ENCODE results near the gene APOL6. TPM values are rescaled to one million over a fixed set of nuclear protein-coding genes. Genes with fewer than 3 reads are reported as not detected.
A peak's percentile ranks its signal among the peaks of the same experiment; 100 is the strongest.

APOL6 gene
- total RNA-seq, 2 experiments from 2014 or later, result 34.3 to 35.5 TPM

- peak; percentile 78 for DNase-seq
- Mint-ChIP-seq H3K36me3 (ENCODE audit: low read depth) (no peaks in the 10 kb centered on the region), H3K4me3 (no peak overlapping the region), H3K4me1 (peaks cover 36% of the 10 kb centered on the region), H3K9me3 (ENCODE audit: low read depth) (no peaks in the 10 kb centered on the region), H3K27ac (peak overlapping the region; percentile 69), H3K27me3 (peaks cover 2% of the 10 kb centered on the region)
- ATAC-seq, result peak; percentile 45
- intact Hi-C loops (cut with DNase I, micrococcal nuclease), result loop anchor here in 1 of 2 experiments (5.0 kb wide), 2 partner anchors 63 to 438 kb away; no protein-coding TSS in a partner anchor
- CTCF ChIA-PET, result interaction anchor here (0.7 to 1.0 kb wide), 3 partner anchors 273 to 1695 kb away, joined by 3 read pairs; no protein-coding TSS in a partner anchor
- POLR2A ChIA-PET, result no interaction called here
These were observed 18.6 kb upstream of the APOL6 start for GRCh38 chr22:35629406-35630216.

GRCh38 chr22:35630387-35630793, 17.9 kb upstream of the APOL6 start:
- Mint-ChIP-seq H3K27me3 (peaks cover 2% of the 10 kb centered on the region), H3K9me3 (ENCODE audit: low read depth) (no peaks in the 10 kb centered on the region), H3K27ac (no peak overlapping the region), H3K36me3 (ENCODE audit: low read depth) (no peaks in the 10 kb centered on the region), H3K4me1 (peaks cover 42% of the 10 kb centered on the region), H3K4me3 (no peak overlapping the region)
- ChIA-PET CTCF (interaction anchor here (0.7 to 1.0 kb wide), 4 partner anchors 18 to 1695 kb away, joined by 3 read pairs; partner anchors contain the start of gene APOL6), POLR2A (no interaction called here)
- intact Hi-C loops (cut with DNase I, micrococcal nuclease), result no loop called here
- ATAC-seq (no peak), DNase-seq (no peak)

- intact Hi-C loops (cut with DNase I, micrococcal nuclease), result loop anchor here in 1 of 2 experiments (1.0 kb wide), 1 partner anchor 290 kb away; no protein-coding TSS in a partner anchor
- DNase-seq (no peak), ATAC-seq (no peak)
- Mint-ChIP-seq H3K27ac (no peak overlapping the region), H3K36me3 (ENCODE audit: low read depth) (no peaks in the 10 kb centered on the region), H3K4me3 (no peak overlapping the region), H3K9me3 (ENCODE audit: low read depth) (no peaks in the 10 kb centered on the region), H3K27me3 (peaks cover 2% of the 10 kb centered on the region), H3K4me1 (peaks cover 42% of the 10 kb centered on the region)
- ChIA-PET CTCF (interaction anchor here (0.7 to 1.0 kb wide), 4 partner anchors 17 to 1696 kb away, joined by 3 read pairs; partner anchors contain the start of gene APOL6), POLR2A (interaction anchor here (1.7 kb wide), 1 partner anchor 17 kb away, joined by 4 read pairs; the partner anchor contains the start of gene APOL6)
These were observed 17.4 kb upstream of the APOL6 start for GRCh38 chr22:35630891-35631290.

DNA sequence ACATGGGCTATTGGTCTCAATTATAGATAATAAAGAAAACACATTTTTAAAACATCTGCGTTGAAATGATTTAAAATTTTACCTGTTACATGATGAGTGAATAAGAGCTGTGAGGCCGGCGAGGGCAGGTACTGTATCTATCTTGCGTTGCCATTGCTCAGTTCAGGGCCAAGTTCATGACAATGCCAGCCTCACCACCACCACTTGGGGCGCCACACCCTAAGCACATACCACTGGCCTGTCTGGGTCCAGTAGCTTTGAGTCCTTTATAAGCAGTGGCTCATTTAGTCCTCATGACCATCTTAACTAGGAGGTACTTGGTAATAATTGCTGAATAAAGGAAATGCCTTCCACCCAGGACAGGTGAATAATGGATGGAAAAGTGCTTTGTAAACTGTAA, 16.6 kb upstream of the APOL6 start:
- no peak for ATAC-seq

DNA sequence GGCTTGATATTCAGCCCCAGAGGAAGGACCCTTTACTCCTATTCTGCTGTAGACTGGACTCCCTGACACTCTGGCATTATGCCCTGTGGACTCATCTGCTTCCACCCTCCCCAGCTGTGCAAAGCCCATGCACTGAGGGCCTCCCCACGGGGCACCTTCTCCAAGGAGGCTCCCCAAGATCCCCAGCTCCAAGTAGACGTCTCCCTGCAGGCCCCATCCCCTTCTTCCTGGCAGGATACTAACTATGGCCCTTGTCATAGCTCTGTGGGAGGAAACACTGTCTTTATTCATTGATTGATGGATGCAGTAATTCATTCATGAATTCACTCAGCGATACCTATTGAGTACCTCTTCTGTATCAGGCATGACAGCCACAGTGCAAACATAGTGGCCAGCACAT, 15.3 kb upstream of the APOL6 start:
- DNase-seq (no peak), ATAC-seq (no peak)
- Mint-ChIP-seq H3K9me3 (ENCODE audit: low read depth) (no peaks in the 10 kb centered on the region), H3K4me1 (peaks cover 32% of the 10 kb centered on the region), H3K27ac (no peak overlapping the region), H3K27me3 (peaks cover 2% of the 10 kb centered on the region), H3K4me3 (no peak overlapping the region), H3K36me3 (ENCODE audit: low read depth) (no peaks in the 10 kb centered on the region)
- CTCF ChIA-PET, result interaction anchor here (0.6 kb wide), 1 partner anchor 16 kb away, joined by 3 read pairs; no protein-coding TSS in a partner anchor
- POLR2A ChIA-PET, result no interaction called here
- intact Hi-C loops (cut with DNase I, micrococcal nuclease), result no loop called here

More for the DNA sequence above, 16.6 kb upstream of the APOL6 start:
- no peaks in the 10 kb centered on the region for H3K9me3 Mint-ChIP-seq (ENCODE audit: low read depth)
- H3K4me3 Mint-ChIP-seq, result no peak overlapping the region
- ChIA-PET CTCF (interaction anchor here (0.9 kb wide), 1 partner anchor 95 kb away, joined by 3 read pairs; no protein-coding TSS in a partner anchor), POLR2A (interaction anchor here (1.7 kb wide), 1 partner anchor 16 kb away, joined by 4 read pairs; the partner anchor contains the start of gene APOL6)
- intact Hi-C loops (cut with DNase I, micrococcal nuclease), result loop anchor here in 1 of 2 experiments (1.0 kb wide), 1 partner anchor 290 kb away; no protein-coding TSS in a partner anchor
- H3K27ac Mint-ChIP-seq, result no peak overlapping the region
- peaks cover 2% of the 10 kb centered on the region for H3K27me3 Mint-ChIP-seq
- peaks cover 42% of the 10 kb centered on the region for H3K4me1 Mint-ChIP-seq
- H3K36me3 Mint-ChIP-seq (ENCODE audit: low read depth), result no peaks in the 10 kb centered on the region
- DNase-seq, result peak; percentile 66

DNA sequence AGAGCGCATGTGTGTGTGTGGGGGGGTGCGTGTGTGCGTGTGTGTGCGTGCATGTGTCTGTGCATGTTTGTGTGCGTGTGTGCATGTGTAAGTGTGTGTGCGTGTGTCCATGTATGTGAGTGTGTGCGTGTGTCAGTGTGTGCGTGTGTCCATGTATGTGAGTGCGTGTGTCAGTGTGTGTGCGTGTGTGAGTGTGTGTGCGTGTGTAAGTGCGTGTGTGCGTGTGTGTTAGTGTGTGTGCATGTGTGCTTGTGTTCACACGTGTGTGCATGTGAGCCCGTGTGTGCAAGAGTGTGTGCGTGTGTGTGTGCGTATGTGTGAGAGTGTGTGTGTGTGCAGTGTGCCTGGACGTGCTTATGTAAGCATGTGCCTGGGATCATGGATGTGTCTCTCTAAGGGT, 14.7 kb upstream of the APOL6 start:
- no peak for ATAC-seq
- DNase-seq, result no peak
- ChIA-PET CTCF (interaction anchor here (1.1 kb wide), 1 partner anchor 432 kb away, joined by 3 read pairs; no protein-coding TSS in a partner anchor), POLR2A (no interaction called here)
- Mint-ChIP-seq H3K27ac (no peak overlapping the region), H3K36me3 (ENCODE audit: low read depth) (no peaks in the 10 kb centered on the region), H3K27me3 (peaks cover 2% of the 10 kb centered on the region), H3K4me3 (no peak overlapping the region), H3K9me3 (ENCODE audit: low read depth) (no peaks in the 10 kb centered on the region), H3K4me1 (peaks cover 31% of the 10 kb centered on the region)
- intact Hi-C loops (cut with DNase I, micrococcal nuclease), result no loop called here

DNA sequence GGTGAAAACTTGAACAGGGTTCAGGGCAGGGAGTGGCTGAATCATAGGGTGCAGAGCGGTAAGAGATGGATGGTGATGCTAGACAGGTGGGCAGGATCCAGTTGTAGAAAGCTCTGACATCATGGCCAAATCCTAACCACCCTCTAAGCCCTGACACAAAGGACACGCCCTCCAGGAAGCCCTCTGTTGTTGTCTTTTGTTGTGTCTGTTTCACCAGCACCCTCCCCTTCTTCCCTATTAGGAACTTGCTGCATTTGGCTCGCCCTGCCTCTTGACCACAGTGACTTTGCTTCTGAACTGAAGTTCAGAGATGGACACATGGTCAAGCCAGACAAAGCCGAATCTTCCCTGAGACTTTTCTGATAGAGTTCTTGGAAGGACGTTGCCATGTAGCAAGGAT, 14.2 kb upstream of the APOL6 start:
- peak; percentile 31 for ATAC-seq
- no peaks in the 10 kb centered on the region for H3K9me3 Mint-ChIP-seq (ENCODE audit: low read depth)
- no peak overlapping the region for H3K4me3 Mint-ChIP-seq
- CTCF ChIA-PET, result interaction anchor here (0.6 to 1.6 kb wide), 5 partner anchors 9 to 432 kb away, joined by 3 to 4 read pairs (median 3); no protein-coding TSS in a partner anchor
- no peak for DNase-seq
- no peak overlapping the region for H3K27ac Mint-ChIP-seq
- peaks cover 2% of the 10 kb centered on the region for H3K27me3 Mint-ChIP-seq
- H3K4me1 Mint-ChIP-seq, result peaks cover 31% of the 10 kb centered on the region
- POLR2A ChIA-PET, result no interaction called here
- no peaks in the 10 kb centered on the region for H3K36me3 Mint-ChIP-seq (ENCODE audit: low read depth)
- intact Hi-C loops (cut with DNase I, micrococcal nuclease), result no loop called here

- DNase-seq (no peak), ATAC-seq (peak; percentile 40)
- no peak overlapping the region for H3K27ac Mint-ChIP-seq
- H3K4me3 Mint-ChIP-seq, result no peak overlapping the region
- ChIA-PET CTCF (interaction anchor here (0.6 to 1.6 kb wide), 5 partner anchors 8 to 312 kb away, joined by 3 to 4 read pairs (median 4); no protein-coding TSS in a partner anchor), POLR2A (no interaction called here)
- H3K27me3 Mint-ChIP-seq, result peaks cover 2% of the 10 kb centered on the region
- no peaks in the 10 kb centered on the region for H3K9me3 Mint-ChIP-seq (ENCODE audit: low read depth)
- intact Hi-C loops (cut with DNase I, micrococcal nuclease), result no loop called here
- peaks cover 23% of the 10 kb centered on the region for H3K4me1 Mint-ChIP-seq
- H3K36me3 Mint-ChIP-seq (ENCODE audit: low read depth), result no peaks in the 10 kb centered on the region
These were observed 13.2 kb upstream of the APOL6 start for GRCh38 chr22:35634943-35635540.

DNA sequence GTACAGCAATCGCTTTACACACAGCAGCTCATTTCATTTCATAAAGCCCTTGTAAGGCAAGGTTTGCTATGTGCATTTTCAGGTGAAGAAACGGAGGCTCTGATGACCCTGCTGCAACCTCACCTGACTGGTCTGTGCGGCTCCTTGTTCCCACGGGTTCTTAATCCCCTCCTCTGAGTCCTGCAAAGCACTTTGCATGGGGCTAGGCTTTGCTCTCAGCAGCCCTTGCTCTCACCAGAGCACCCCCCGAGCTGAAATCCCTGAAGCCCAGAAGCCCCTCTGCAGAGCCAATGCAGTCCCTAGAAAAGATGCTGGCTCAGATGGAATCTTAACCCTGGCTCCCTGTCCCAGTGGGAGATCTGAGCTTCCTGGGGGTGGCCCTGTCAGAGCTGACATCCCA, 11.0 kb upstream of the APOL6 start:
- Mint-ChIP-seq H3K9me3 (ENCODE audit: low read depth) (no peaks in the 10 kb centered on the region), H3K27me3 (peaks cover 2% of the 10 kb centered on the region), H3K27ac (no peak overlapping the region), H3K4me3 (no peak overlapping the region), H3K4me1 (peaks cover 21% of the 10 kb centered on the region), H3K36me3 (ENCODE audit: low read depth) (no peaks in the 10 kb centered on the region)
- CTCF ChIA-PET, result interaction anchor here (0.5 kb wide), 1 partner anchor 10 kb away, joined by 4 read pairs; no protein-coding TSS in a partner anchor
- ATAC-seq (no peak), DNase-seq (no peak)
- POLR2A ChIA-PET, result no interaction called here
- intact Hi-C loops (cut with DNase I, micrococcal nuclease), result no loop called here

- Mint-ChIP-seq H3K36me3 (ENCODE audit: low read depth) (no peaks in the 10 kb centered on the region), H3K27me3 (peaks cover 2% of the 10 kb centered on the region), H3K9me3 (ENCODE audit: low read depth) (no peaks in the 10 kb centered on the region), H3K4me1 (peaks cover 19% of the 10 kb centered on the region), H3K4me3 (no peak overlapping the region), H3K27ac (no peak overlapping the region)
- ChIA-PET CTCF (interaction anchor here (0.5 kb wide), 1 partner anchor 10 kb away, joined by 4 read pairs; no protein-coding TSS in a partner anchor), POLR2A (no interaction called here)
- no peak for ATAC-seq
- no peak for DNase-seq
- intact Hi-C loops (cut with DNase I, micrococcal nuclease), result no loop called here
These were observed 10.2 kb upstream of the APOL6 start for GRCh38 chr22:35638001-35638400.

DNA sequence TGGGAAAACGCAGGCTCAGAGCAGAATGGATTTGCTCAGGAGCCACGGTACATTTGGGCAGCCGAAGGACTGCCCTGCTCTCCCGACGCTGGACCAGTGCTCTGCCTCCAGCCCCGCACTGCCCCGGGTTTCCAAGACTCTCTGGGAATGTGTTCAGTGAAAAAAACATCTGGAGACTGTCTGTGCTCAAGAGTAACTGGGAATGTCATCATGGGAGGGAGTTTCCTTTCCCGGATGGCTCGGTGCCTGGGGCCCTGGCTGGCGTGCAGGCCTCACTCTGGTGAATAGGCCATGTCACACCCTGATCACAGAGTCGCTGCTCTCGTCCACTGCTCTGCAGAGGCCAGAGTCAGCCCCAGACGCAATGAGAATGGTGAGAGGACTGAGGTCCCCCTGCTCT, 9.8 kb upstream of the APOL6 start:
- Mint-ChIP-seq H3K9me3 (ENCODE audit: low read depth) (no peaks in the 10 kb centered on the region), H3K27me3 (peaks cover 2% of the 10 kb centered on the region), H3K27ac (no peak overlapping the region), H3K4me3 (no peak overlapping the region), H3K36me3 (ENCODE audit: low read depth) (no peaks in the 10 kb centered on the region), H3K4me1 (peaks cover 15% of the 10 kb centered on the region)
- intact Hi-C loops (cut with DNase I, micrococcal nuclease), result no loop called here
- ChIA-PET POLR2A (interaction anchor here (0.8 kb wide), 1 partner anchor 210 kb away, joined by 3 read pairs; no protein-coding TSS in a partner anchor), CTCF (no interaction called here)
- no peak for DNase-seq
- no peak for ATAC-seq
